HG02571 (cell line): ENCODE results near the gene PCBP3.
"Not testable (repeated sequence)": the region's sequence is repeated elsewhere in the genome, so short reads cannot be mapped to it uniquely, and the experiment has no call there.

Experiments
- ATAC-seq: cut with Tn5 transposase; IDR thresholded peaks from one replicate; pipeline ENCODE4 v1.9.1; 2021; ENCODE audit warnings: mild to moderate bottlenecking, moderate library complexity; ENCODE audit not compliant: unreplicated experiment

PCBP3 gene

DNA sequence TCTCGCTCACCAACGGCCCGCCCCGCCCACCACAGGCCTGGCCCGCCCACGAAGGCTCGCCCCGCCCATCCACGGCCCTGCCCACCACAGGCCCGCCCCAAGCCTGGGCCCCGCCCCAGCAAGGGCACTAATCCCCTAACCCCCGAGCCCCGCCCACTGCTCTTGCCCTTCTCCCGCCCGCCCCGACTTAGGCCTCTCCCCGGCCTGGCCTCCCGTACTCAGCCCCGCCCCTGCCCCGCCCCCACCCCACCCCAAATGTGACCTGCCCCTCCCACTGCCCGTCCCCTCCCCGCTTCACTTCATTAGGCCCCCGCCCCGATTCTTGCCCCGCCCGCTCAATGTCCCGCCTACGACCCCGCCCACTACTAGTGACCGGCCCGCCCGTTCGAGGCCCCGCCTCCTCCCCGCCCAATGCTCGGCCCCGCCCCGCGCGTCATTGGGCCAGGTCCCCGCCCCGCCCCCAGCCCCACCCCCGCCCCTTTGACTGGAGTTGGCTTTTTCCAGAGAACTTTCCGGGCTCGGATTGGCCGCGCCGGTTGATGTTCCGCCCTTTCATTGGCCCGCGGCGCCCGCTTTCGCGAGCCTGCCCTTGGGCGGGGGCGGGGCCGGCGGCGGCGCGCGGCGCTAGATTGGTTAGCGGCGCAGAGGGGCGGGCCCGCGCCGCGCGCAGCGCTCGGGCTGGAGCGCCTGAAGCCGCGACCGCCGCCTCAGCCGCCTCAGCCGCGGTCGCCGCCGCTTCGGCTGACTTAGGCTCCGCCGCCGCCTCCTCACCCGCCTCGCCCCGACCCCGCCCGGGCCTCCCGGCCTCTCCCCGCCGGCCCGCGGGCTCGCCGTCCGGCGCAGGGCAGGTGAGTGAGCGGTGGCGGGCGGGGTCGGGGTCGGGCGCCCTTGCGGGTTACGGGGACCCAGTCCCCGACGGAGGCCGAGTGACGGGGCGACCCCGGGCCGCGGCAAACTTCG, at the start of gene PCBP3:
Gene PCBP3, plus strand, starts transcription at position 705 of the 960 bp plus-strand sequence. CDS start 206,361 bp downstream, outside the sequence.
- ATAC-seq = peak; percentile 63

GRCh38 chr21:45594721-45595489, 48.6 kb upstream of the PCBP3 start:
- ATAC-seq = no peak

- no peak for ATAC-seq
These were observed 47.8 kb upstream of the PCBP3 start for GRCh38 chr21:45595574-45596295.

DNA sequence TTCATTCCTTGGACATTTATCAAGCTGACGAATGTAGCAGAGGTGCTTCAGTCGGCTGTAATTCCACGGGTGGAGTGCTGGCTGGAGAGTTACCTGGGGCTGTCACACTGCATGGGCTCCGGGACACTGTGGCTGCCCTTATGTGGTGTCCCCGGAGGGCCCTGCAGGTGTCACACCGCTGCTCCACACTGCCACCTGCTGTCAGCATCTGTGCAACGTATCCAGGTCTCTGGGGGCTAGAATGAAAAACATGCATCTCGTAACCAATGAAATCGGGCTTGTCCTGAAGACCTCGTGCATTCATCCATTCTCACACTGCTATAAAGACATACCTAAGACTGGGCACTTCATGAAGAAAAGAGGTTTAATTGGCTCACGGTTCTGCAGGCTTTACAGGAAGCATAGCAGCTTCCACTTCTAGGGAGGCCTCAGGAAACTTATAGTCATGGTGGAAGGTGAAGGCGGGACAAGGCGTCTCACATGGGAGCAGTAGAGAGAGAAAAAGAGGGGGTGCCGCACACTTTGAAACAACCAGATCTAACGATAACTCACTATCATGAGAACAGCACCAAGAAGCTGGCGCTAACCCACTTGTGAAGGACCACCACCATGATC, 46.7 kb upstream of the PCBP3 start:
- no peak for ATAC-seq

DNA sequence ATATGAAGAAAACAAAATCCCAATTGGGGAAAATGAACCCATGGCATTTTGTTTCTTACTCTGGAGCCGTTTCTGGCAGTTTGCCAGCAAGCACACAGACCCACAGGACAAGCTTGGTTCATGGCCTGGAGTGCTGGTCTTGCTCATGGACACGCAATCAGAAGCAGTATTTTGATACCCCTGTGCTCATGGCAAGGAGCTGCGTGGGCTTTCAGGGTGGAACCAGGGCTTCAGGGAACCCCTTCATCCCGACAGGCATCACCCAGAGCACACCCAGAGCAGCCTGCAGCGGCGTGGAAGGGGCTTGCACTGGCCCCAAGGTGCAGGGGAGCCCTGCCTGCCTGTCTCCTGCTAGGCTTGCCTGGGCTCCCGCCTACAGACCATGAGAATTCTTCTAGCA, 45.4 kb upstream of the PCBP3 start:
- ATAC-seq = no peak

- no peak for ATAC-seq
These were observed 44.9 kb upstream of the PCBP3 start for GRCh38 chr21:45598666-45599065.

DNA sequence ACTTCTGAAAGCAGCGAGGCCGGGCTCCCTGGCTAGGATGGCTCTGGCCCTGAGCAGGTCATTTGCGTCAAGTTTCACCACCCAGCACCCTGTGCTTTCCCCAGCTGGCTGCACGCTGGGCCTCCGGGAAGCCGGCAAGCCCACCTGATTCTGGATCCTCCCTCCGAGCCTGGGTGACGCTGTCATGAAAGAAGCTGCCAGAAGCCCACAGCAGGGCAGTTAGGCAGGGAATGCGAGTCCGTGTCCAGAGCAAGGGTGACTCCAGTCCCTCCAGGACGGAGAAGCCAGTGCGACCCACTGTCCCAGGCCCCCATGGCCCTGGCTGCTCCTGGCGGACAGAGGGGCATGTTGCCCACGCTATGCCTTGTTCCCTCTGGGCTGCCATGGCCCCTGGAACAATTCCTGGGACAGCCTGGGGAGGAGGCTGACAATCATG, 44.4 kb upstream of the PCBP3 start:
- ATAC-seq = no peak

GRCh38 chr21:45600248-45600647, 43.3 kb upstream of the PCBP3 start:
- ATAC-seq = no peak

- no peak for ATAC-seq
These were observed 42.0 kb upstream of the PCBP3 start for GRCh38 chr21:45601551-45601950.

- no peak for ATAC-seq
These were observed 41.4 kb upstream of the PCBP3 start for GRCh38 chr21:45602106-45602505.

DNA sequence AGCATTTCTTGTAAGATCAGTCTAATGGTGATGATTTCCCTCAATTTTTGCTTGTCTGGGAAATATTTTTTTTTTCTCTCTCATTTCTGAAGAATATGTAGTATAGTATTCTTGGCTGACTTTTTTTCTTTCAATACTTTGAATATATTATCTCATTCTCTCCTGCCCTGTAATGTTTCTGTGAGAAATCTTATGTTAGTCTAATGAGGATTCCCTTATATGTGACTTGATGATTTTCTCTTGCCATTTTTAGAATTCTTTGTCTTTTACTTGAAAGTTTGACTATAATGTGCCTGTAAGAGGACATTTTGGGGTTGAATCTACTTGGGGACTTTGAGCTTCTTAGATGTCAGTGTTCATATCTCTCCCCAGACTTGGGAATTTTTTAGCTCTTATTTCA, 40.0 kb upstream of the PCBP3 start:
- no peak for ATAC-seq

DNA sequence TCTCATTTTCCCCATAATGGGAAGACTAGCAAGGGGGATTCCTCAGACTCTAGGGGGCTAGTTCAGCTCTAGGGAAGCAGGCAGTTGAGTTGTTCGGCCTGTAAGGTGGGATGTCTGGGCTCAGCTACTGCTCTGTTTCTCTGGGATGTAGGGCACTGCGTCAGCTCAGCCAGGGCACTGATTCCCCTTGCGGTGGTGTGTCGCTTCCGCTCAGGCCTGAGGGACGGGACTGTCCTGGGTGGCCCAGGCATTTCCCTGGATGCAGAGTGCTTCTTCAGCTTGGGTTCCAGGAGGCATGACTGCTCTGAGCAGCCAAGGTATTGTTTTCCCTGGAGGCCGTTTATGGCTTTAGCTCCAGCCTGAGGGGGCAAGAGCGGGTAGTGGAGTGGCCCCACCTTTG, 38.8 kb upstream of the PCBP3 start:
- not testable (repeated sequence) for ATAC-seq

- no peak for ATAC-seq
These were observed 36.3 kb upstream of the PCBP3 start for GRCh38 chr21:45607021-45607908.

GRCh38 chr21:45607909-45608295, 35.6 kb upstream of the PCBP3 start:
- ATAC-seq = no peak

- not testable (repeated sequence) for ATAC-seq
These were observed 34.6 kb upstream of the PCBP3 start for GRCh38 chr21:45608747-45609470.

GRCh38 chr21:45609616-45610015, 33.9 kb upstream of the PCBP3 start:
- not testable (repeated sequence) for ATAC-seq

- no peak for ATAC-seq
These were observed 32.2 kb upstream of the PCBP3 start for GRCh38 chr21:45611296-45611695.

- no peak for ATAC-seq
These were observed 31.4 kb upstream of the PCBP3 start for GRCh38 chr21:45611939-45612664.
